Muscle layer of duodenum (tissue), 2 donors: ENCODE measurements around the gene STUM.

ENCODE experiments used
- H3K27ac ChIP-seq: one replicate; pipeline ENCODE4 v1.7.0; 2013; ENCODE audit warnings: mild to moderate bottlenecking, low read length
- H3K27me3 ChIP-seq: one replicate; pipeline ENCODE4 v1.7.0; 2013; ENCODE audit warnings: low read depth, mild to moderate bottlenecking, control low read depth, low read length
- H3K36me3 ChIP-seq, 2 donors: one replicate each; pipeline ENCODE4 v1.7.0; 2013; ENCODE audit warnings: low read length in 2 of 2, control low read depth in 1 of 2, mild to moderate bottlenecking in 1 of 2; ENCODE audit not compliant: insufficient read depth in 2 of 2, control insufficient read depth in 1 of 2
- H3K4me1 ChIP-seq, 2 donors: one replicate each; pipeline ENCODE4 v1.7.0; 2013; ENCODE audit warnings: low read length in 2 of 2, mild to moderate bottlenecking in 2 of 2, control low read depth in 1 of 2, moderate library complexity in 1 of 2; ENCODE audit not compliant: insufficient read depth in 2 of 2, control insufficient read depth in 1 of 2
- H3K4me3 ChIP-seq, 2 donors: one replicate each; pipeline ENCODE4 v1.7.0; 2013; ENCODE audit warnings: low read length in 2 of 2, low read depth in 1 of 2, mild to moderate bottlenecking in 1 of 2
- H3K9me3 ChIP-seq, 2 donors: one replicate each; pipeline ENCODE4 v1.7.0; 2013; ENCODE audit warnings: low read length in 2 of 2, control low read depth in 1 of 2, mild to moderate bottlenecking in 1 of 2; ENCODE audit not compliant: control insufficient read depth in 1 of 2
- donor health status: healthy.

Gene STUM

DNA sequence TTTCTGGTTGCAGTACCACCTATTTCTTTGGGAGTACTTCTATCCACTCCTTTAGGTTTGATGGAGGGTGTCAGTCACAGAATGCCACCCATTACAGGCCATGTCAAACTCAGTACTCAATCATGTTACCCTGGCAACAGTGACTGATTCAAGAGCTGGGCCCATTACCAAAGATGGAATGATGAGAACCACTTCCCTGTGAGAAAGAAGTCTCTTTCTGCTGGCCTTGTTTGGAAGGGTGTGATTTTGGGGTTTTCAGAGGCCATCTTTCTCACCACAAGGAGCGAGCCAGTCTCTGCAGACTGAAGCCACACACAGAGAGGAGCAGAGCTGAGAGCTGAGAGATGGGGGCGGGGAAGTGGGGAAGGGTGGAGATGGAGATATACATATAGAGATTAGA is 13.9 kb upstream of the STUM start:
- no peaks in the 10 kb centered on the region for H3K27me3 ChIP-seq
- no peak overlapping the region for H3K4me3 ChIP-seq
- no peaks in the 10 kb centered on the region for H3K4me1 ChIP-seq
- H3K9me3 ChIP-seq: no peaks in the 10 kb centered on the region
- no peaks in the 10 kb centered on the region for H3K36me3 ChIP-seq
- no peak overlapping the region for H3K27ac ChIP-seq

DNA sequence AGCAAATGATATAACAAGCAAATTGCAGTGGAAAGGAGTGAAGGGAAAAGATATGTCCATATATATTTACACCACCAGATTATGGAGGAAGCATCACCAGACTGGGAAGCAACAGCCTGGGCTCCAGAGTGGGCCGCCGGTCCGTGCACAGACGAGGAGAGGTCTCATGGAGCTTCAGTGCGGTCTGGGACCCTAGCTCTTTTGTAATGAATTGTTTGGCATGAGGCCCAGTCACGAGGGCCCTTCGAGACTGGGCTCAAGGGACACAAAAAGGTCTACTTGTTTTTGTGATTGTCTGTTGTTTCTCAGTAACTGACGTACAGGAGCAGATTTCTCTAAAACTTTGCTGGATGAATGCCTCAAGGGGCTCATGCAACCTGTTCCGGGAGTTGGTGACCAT is 12.9 kb upstream of the STUM start:
- Histone ChIP-seq H3K4me1 (no peaks in the 10 kb centered on the region), H3K27ac (no peak overlapping the region), H3K36me3 (no peaks in the 10 kb centered on the region)

GRCh38 chr1:226541231-226541630 is 7.3 kb upstream of the STUM start:
- no peaks in the 10 kb centered on the region for H3K27me3 ChIP-seq
- no peak overlapping the region for H3K27ac ChIP-seq
- no peak overlapping the region for H3K4me3 ChIP-seq
- no peaks in the 10 kb centered on the region for H3K9me3 ChIP-seq
- H3K36me3 ChIP-seq: no peaks in the 10 kb centered on the region
- H3K4me1 ChIP-seq: peaks cover 6 to 11% of the 10 kb centered on the region in 2 donors

More for the DNA sequence above, 12.9 kb upstream of the STUM start:
- Histone ChIP-seq H3K4me3 (no peak overlapping the region), H3K27me3 (no peaks in the 10 kb centered on the region), H3K9me3 (no peaks in the 10 kb centered on the region)

- H3K9me3 ChIP-seq: no peaks in the 10 kb centered on the region
- peaks cover 6 to 11% of the 10 kb centered on the region in 2 donors for H3K4me1 ChIP-seq
- no peaks in the 10 kb centered on the region for H3K36me3 ChIP-seq
- H3K4me3 ChIP-seq: no peak overlapping the region
- H3K27me3 ChIP-seq: no peaks in the 10 kb centered on the region
- no peak overlapping the region for H3K27ac ChIP-seq
These were observed 6.6 kb upstream of the STUM start for GRCh38 chr1:226541631-226542622.

DNA sequence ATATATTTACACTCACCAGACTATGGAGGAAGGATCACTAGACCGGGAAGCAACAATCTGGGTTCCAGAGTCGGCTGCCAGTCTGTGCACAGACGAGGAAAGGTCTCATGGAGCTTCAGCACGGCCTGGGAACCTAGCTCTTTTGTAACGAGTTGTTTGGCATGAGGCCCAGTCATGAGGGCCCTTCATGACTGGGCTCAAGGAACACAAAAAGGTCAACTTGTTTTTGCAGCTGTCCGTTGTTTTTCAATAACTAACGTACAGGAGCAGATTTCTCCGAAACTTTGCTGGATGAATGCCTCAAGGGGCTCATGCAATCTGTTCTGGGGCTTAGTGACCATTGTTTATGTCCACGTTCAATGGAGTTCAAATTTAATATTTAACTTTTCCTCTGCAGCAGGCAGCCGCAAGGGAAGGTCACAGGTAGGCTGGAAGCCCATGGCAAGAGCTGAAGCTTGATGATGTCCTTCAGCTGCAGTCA is 5.9 kb upstream of the STUM start:
- no peaks in the 10 kb centered on the region for H3K9me3 ChIP-seq
- H3K4me1 ChIP-seq: peaks cover 6 to 11% of the 10 kb centered on the region in 2 donors
- no peaks in the 10 kb centered on the region for H3K27me3 ChIP-seq
- H3K36me3 ChIP-seq: no peaks in the 10 kb centered on the region
- H3K4me3 ChIP-seq: no peak overlapping the region
- H3K27ac ChIP-seq: no peak overlapping the region

- Histone ChIP-seq H3K36me3 (no peaks in the 10 kb centered on the region), H3K27ac (peak overlapping the region; percentile 35), H3K9me3 (no peaks in the 10 kb centered on the region), H3K4me3 (no peak overlapping the region), H3K27me3 (no peaks in the 10 kb centered on the region), H3K4me1 (peaks cover 6 to 32% of the 10 kb centered on the region in 2 donors)
These were observed 2.5 kb upstream of the STUM start for GRCh38 chr1:226545836-226546596.

- H3K9me3 ChIP-seq: no peaks in the 10 kb centered on the region
- H3K4me3 ChIP-seq: no peak overlapping the region
- H3K27me3 ChIP-seq: no peaks in the 10 kb centered on the region
- no peak overlapping the region for H3K27ac ChIP-seq
- H3K36me3 ChIP-seq: no peaks in the 10 kb centered on the region
- peaks cover 9 to 36% of the 10 kb centered on the region in 2 donors for H3K4me1 ChIP-seq
These were observed 1.6 kb upstream of the STUM start for GRCh38 chr1:226546926-226547325.

GRCh38 chr1:226547754-226548191 is 791 bp upstream of the STUM start:
- no peaks in the 10 kb centered on the region for H3K36me3 ChIP-seq
- H3K27me3 ChIP-seq: no peaks in the 10 kb centered on the region
- H3K4me3 ChIP-seq: no peak overlapping the region
- no peaks in the 10 kb centered on the region for H3K9me3 ChIP-seq
- no peak overlapping the region for H3K27ac ChIP-seq
- peaks cover 4 to 28% of the 10 kb centered on the region in 2 donors for H3K4me1 ChIP-seq

DNA sequence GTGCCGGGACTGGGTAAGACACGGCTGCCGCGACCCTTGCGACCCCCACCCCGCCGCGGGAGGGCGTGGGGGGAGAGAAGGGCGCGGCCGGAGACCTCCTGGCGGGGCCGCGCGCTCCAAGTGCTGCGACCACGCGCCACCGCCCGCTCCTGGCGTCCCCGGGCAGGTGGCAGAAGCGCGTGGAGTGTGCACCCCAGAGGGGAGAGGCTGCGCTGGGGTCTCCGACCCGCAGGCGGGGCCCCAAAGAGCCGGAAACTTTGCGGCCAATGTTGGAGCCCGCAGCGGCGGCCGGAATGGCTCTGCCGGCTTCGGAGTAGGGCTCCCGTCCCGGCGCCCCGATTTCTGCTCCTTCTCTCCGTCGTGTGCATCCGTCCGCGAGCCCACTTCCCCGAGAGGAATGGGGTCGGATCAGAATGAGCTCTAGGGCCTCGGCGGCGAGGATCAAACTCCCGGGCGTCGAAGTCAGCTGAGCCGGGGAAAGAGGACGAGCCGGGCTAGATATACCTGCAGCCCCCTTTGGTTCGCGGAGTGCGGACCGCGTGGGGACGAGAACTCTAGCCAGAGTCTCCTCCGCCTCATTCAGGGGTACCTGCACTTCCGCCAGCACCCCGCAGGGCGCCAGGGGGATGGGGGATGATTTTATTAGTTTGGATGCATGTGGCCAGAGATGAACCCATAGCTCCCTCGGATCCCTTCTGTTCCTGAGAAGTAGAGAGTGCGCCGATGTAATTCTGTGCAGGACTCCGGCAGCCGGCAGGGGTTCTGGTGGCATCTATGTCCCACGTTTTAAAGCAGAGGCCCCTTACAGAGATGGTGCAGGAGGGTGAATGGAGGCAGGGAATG is 751 bp downstream of the STUM start:
- Histone ChIP-seq H3K9me3 (no peaks in the 10 kb centered on the region), H3K27ac (no peak overlapping the region), H3K27me3 (no peaks in the 10 kb centered on the region)

GRCh38 chr1:226549937-226550671 is 1.5 kb downstream of the STUM start:
- Histone ChIP-seq H3K4me3 (peak overlapping the region; percentile 55 to 74), H3K27ac (no peak overlapping the region), H3K36me3 (no peaks in the 10 kb centered on the region), H3K27me3 (no peaks in the 10 kb centered on the region), H3K4me1 (peaks cover 4 to 24% of the 10 kb centered on the region in 2 donors), H3K9me3 (no peaks in the 10 kb centered on the region)

More for the DNA sequence above, 751 bp downstream of the STUM start:
- Histone ChIP-seq H3K36me3 (no peaks in the 10 kb centered on the region), H3K4me3 (peak overlapping the region; percentile 55 to 74), H3K4me1 (peaks cover 4 to 24% of the 10 kb centered on the region in 2 donors)
